Stimulated activated CD8-positive, alpha-beta memory T cell treated with anti-CD3 and anti-CD28 coated beads, Interleukin-12 subunit alpha, Interleukin-12 subunit beta, amount 100 ng/mL, for 24 hours (primary cell): ENCODE data around the gene MYOM1.
"Not testable (repeated sequence)": the region's sequence is repeated elsewhere in the genome, so short reads cannot be mapped to it uniquely, and the experiment has no call there.

Experiments used
- DNase-seq: peaks from one replicate; pipeline ENCODE4 v3.0.0-alpha.2; 2020; ENCODE audit errors: extremely low read depth

Gene MYOM1

DNA sequence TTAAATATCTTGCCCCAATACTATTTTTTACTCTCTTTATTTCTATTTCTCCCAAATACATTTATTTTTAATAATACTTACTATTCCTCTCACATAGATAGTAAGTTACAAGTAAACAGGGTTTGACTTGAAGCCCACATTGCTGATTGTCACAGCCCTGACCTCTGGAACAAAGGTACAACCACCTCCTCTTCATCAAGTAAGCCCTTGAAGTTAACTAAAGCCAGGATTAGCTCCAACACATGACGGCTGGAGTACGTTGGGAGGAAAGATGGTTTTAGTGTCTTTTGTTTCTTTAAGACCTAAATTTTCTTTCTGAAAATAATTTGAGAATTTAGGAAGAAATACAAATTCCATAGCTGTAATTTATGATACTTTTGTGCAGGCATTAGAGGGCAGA, 949 bp downstream of the MYOM1 start:
- no peak for DNase-seq

DNA sequence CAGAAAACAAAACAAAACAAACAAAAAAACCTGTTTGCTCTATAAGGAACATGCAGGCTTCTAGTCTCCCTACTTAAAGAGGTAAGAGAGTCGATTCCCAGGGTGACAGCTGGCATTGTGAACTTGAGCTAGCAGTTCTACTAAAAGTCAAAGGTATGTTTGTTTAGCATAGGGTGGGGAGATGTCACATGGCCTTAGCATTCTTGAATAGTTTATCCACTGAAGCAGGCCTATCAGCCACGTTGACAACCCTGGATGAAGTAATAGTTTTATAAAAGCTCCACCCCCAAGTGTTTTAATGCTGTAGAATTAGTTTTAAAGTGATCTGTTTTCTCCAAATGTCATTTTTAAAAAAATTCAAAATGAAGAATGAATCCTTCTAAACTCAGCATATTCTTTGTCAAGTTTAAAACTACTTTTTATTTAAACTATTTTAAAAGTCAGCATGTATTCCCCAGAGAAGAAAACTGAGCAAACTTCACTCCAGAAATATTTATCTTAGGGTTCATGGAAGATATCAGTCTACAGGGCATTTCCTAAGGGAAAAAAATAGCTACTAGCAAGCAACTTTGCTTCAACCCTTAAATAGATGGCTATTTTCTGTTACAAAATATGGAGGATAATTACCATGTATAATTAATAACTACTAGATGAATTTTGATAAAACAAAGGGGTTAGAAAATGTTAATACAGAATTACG, 1.7 kb downstream of the MYOM1 start:
- DNase-seq, result no peak

DNA sequence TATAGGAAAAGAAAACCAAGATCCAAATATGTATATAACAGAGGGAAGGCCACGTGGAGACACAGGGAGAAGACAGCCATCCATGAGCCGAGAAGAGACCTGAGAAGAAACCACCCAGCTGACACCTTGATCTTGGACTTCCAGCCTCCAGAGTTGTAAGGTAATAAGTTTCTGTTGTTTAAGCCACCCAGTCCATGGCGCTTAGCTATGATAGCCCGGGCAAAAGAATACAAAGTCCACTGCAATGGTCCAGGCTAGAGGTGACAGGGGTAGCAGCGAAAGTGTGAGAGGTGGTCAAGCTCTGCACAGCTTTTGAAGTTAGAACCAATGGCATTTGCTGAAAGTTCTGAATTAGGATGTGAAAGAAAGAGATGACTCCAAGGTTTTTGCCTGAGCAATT, 2.8 kb downstream of the MYOM1 start:
- DNase-seq, result no peak

DNA sequence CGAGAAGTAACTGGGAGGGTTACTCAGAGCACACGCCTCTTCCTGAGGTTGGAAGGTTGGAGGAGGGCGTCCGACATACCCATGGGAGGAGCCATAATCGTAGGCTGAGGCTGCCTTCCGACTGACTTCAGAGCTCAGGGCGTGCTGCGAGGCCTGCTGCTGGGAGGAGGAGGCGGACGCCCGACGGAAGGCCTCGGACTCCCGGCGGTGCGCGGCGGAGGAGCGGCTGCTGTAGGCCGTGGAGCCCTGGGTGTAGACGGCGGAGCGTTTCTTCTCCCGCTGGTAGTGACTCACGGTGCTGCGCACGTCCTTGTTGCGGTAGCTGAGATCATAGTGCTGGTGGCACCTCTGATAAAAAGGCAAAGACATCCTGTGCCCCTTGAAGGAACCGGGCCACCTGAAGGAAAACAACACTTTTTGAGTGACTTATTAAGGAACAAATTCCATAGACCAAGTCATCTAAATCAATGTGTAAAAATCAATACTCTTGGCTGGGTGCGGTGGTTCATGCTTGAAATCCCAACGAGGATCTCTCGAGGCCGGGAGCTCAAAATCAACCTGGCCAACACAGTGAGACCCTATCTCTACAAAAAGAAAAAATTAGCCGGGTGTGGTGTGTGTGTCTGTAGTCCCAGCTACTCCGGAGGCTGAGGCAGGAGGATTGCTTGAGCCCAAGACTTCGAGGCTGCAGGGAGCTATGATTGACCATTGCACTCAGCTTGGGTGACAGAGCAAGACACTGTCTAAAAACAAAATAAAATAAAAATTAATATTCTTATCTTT, 4.7 kb downstream of the MYOM1 start:
- no peak for DNase-seq

DNA sequence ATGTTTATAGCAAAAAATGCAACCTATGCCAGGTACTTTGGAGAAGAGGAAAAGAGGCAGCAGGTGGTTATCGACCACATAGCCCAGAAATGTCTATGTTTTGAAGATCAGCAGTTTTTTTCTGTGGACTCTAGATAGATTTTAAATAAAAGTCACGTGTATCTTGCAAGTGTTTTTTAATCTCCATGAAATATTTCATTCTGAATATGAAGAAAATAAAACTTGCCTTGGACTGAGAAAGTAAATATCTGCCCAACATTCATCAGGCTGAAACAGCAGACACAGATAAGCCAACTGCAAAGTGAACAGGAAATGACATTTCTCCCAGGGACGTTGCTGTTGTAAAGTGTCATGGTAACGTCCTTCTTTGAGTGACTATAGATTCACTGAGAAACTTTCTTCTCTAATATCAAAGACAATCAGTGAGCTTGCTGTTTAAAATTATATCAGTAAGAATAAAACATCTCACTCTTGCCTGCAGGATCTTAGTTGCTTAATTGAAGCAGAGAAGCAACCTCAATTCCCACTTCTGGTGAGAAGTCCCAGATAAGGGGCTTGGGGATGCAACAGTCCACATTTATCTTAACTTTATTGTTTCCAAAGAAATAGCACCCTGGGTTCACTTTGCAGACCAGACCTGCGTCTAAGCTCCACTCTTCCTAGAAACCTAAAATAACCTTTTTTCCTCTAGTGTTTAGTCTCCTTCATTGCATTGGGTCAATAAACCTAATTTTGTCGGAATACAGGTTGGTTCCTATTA, 6.3 kb downstream of the MYOM1 start:
- no peak for DNase-seq

DNA sequence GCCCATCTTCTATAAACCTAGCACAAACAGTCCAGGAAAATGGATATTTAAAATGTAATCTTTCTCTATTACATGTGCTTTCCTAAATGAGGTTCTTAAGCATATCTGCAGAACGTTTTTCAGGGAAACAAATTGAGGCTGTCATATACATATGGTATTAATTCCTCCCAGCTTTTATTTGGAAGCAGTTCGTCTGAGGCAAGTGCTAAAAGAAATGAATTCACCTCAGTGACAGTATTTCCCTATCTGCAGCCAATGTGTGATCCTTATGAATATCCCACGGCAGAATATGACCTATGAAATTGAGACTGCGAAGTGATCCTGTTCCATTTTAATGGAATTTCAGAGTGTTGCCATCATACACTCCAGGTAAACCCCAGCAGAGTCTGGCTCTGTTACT, 7.1 kb downstream of the MYOM1 start:
- no peak for DNase-seq

DNA sequence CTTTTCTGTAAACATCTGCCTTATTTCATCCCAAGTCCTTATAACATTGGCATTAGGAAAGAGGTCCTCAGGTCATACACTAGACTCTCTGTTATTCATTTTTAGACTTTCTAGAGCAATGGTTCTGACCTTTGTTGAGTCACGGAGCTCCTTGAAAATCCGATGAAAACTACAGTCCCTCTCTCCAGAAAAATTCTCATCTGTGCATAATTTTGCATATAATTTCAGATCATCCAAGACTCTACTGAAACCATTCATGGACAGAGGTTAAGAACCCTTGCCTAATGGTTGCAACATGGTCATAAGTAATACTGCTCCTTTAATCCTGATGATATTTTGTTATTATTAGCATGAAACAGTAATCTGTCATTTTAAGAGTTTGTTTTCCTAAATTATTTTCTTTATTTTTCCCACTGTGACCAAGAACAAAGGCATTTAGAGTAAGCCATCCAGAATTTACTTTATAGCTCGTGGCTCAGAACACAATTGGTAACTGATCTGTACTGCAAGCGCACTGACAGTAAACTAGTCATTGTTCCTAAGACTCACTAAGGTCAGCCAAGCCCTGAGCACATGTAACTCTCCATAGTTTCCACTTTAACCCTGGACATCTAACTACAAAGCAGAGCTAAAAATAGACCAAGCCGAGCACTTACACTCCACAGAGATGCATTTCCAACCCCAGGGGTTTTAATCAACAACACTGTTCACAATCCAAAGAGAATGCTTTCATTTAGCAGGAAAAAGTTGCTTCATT, 8.4 kb downstream of the MYOM1 start:
- no peak for DNase-seq

DNA sequence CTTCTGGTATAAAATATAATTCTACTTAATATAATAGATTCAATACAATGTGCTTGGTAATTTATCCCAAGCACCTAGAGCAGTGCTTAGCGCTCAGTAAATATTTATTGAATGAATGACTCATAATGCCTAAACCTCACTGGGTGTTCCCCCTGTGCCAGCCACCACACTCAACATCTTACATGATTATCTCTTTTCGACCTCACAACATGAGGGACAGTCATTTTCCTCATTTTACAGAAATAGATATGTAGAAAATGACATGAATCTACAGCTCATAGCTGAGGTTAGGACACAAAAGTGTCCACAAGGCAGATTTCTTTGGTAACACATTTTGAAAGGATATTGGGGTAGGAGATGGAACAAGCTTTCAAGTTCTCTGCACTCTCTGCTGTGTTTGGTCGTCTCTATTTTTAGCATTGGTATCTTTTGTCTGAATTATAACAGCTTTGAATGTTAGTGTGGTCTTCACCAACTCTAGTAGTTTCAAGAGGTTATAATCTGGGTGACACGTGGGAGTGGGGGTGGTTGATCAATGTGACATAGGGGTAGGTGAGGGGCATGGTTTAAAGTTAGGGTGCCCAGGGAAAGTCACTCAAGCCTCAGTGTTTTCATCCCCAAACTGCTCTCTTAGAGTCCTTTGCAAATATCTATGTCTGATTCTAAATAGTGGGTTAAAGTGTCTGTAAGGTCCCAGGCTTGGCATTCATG, 9.8 kb downstream of the MYOM1 start:
- DNase-seq, result no peak

DNA sequence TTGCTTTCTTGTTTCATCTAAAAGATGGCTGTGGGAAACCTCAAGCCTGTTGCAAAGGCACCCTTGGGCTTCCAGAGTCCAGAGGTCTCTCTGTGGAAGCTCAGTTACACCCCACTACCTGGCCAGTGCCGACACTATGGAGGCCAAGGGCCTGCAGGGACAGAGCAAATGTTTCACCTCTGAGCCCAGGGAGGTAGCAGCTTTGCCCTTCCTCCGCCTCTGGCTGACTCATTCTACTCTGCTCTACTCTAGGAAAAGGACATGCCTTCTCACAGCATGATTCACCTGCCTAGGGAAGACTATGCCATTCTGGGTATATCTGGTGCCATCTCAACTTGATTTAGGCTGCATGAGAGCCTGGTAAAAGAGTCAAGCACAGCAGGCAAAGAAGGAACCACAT, 12.2 kb downstream of the MYOM1 start:
- DNase-seq, result no peak

DNA sequence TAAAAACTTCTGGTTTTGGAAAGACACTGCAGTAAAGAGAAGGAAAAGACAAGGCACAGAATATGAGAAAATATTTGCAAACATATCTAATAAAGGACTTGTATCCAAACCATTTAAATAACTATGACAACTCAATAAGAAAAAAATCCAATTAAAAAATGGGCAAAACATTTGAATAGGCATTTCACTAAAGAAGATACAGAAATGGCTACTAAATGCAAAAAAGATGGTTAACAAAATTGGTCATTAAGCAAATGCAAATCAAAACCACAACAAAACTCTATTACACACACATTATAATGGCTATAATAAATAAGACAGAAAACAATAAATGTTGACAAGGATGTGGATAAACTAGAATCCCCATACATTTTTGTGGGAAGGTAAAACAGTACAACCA, 14.5 kb downstream of the MYOM1 start:
- DNase-seq, result no peak

DNA sequence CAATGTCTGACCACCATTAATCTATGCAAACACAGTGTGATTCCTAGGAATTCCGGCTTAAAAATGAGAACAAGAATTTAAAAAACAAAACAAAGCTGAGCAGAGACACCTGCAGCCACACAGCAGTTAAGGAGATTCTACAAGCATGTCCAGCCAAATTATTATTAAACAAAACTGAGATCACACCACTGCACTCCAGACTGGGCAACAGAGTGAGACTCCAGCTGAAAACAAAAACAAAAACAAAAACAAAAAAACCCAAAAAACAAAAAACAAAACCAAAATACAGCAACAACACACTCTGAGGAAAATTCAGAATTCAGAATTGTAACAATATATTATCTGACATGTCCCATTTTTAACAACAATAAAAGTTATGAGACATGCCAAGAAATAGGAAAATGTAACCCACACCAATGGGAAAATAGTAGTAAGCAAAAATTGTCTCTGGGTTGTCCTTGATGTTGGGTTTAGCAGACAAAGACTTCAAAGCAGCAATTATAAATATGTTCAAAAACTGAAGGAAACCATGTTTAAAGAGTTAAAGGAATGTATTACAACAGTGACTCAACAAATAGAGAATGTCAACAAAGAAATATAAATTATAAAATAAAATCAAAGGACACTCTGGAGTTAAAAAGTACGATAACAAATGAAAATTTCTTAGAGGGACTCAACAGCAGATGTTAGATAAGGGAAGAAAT, 19.7 kb downstream of the MYOM1 start:
- DNase-seq, result no peak

DNA sequence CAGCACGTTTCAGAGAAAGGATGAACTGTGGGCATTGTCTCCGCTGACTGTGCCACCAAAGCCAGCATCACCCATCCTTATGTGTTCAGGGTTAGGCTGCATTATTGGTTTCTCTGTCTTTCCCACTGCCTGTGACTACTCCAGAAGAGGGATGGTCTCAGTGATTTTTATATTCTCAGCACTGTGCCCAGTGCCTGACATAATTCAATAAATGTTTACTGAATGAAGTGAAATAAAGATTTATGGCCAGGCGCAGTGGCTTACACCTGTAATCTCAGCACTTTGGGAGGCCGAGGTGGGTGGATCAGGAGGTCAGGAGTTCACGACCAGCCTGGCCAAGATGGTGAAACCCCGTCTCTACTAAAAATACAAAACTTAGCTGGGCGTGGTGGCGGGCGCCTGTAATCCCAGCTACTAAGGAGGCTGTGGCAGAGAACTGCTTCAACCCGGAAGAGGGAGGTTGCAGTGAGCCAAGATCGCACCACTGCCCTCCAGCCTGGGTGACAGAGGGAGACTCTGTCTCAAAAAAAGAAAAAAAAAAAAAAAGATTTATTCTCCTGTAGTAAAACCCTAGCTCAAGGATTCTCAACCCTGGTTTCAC, 21.4 kb downstream of the MYOM1 start:
- DNase-seq, result not testable (repeated sequence)

DNA sequence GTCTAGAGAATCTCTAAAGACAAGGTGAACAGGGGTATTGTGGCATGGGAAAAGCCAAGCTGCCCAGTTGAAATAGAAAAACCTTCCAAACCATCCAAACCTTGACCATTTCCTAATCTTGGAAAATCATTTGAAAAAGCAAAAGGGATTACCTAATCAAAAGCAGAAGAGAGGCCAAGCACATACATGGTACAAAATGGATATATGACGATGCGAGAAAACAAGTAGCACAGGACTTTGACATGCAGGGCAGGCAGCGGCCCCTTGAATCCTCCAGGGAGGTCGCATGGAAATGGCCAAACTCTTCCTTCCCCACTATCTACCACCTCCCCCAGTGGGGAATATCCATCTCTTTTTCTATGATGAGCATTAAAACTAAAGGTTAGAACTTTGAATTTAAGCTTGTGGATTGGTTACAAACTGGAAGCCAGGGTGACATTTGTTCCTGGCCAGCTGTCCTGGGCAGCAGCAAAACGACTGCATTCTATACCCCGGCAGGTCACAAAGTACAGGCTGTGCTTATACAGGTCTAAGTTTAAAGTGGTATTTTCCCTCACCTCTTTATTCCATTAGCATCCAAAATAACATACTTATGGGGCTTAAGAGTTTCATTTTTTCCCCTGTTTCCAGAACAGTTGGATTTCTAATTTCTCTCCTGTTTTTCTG, 24.7 kb downstream of the MYOM1 start:
- DNase-seq, result no peak

DNA sequence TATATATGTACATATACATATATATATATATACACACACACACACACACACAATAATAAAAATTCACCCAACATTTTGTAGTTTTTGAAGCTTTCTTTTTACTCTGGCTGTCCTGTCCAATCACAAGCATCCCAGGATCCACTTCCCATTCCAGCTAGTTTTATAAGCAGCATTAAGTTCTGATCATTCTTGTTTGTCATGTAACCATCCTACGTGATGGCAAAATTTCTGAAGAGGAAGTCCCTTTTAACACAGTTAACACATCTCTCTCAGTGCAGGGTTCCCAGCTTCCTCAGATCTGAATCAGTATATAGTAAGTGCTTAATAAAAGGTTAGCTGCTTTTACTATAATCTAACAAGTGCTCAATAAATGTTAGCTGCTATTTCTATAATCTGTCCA, 26.4 kb downstream of the MYOM1 start:
- DNase-seq, result no peak

DNA sequence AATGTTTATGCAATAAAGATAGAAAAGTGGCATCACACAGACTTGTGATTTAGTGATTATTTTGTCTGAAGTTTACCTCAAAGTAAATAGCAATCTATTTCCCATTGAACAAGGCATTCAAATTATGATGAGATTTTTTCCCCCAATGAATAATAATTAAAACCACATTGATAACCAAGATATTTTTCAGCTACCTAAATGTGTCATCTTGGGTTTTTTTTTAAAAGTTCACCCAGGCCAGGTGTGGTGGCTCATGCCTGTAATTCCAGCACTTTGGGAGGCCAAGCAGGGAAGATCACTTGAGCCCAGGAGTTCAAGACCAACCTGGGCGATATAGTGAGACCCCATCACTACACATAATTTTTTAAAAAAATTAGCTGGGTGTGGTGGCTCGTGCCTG, 27.0 kb downstream of the MYOM1 start:
- no peak for DNase-seq

DNA sequence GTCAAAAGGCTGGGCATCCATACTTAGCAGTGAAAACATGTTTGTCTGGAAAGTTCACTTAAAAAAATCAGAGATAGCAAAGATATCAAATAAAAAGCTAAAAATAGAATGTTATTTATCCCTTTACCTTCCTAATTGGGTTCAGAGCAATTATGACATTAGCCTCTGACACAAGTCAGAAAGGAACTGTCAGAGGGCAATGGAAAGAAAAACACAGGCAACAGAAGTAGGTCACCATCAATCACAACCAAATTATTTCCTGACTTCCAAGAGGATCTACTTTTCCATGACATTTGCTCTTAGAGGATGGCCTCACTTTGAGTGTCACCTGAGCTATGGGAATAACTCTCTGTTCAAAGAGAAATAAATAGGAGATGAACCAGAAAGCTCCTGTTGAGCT, 27.5 kb downstream of the MYOM1 start:
- DNase-seq, result no peak

DNA sequence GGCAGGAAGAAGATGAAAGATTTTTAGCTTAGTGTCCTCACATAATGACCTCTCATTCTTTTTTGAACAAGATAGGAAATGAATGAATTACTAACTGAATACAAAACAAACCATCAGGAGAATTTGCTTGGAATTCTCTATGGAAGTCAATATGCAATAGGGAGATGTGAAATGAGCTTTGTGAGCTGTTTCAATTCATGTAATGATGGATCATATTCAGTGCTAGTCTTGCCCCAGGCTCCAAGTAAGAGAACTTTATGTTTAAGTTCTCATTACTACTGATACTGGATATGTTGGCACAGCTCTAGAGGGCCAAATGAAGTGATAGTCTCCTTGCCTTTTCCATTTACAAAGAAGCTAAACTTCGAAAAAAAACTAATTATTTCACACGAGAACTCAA, 29.2 kb downstream of the MYOM1 start:
- DNase-seq, result no peak

DNA sequence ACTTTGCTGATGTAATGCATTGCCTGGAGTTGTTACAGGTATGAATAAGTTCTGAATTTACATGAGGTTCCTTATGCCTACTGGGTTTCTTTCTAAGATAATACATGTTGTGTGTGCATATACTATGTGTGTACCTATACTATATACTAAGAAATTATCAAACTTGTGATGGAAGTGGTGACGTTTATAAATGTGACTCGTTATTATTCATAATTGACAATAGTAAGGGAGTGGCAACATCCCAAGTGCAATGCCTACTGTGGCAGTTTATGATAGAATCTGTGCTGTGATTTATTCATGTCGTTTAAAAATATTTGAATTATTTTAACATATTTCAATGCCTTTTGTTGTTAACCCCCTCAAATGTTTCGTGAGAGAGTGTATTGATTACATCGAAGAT, 29.9 kb downstream of the MYOM1 start:
- DNase-seq, result no peak

DNA sequence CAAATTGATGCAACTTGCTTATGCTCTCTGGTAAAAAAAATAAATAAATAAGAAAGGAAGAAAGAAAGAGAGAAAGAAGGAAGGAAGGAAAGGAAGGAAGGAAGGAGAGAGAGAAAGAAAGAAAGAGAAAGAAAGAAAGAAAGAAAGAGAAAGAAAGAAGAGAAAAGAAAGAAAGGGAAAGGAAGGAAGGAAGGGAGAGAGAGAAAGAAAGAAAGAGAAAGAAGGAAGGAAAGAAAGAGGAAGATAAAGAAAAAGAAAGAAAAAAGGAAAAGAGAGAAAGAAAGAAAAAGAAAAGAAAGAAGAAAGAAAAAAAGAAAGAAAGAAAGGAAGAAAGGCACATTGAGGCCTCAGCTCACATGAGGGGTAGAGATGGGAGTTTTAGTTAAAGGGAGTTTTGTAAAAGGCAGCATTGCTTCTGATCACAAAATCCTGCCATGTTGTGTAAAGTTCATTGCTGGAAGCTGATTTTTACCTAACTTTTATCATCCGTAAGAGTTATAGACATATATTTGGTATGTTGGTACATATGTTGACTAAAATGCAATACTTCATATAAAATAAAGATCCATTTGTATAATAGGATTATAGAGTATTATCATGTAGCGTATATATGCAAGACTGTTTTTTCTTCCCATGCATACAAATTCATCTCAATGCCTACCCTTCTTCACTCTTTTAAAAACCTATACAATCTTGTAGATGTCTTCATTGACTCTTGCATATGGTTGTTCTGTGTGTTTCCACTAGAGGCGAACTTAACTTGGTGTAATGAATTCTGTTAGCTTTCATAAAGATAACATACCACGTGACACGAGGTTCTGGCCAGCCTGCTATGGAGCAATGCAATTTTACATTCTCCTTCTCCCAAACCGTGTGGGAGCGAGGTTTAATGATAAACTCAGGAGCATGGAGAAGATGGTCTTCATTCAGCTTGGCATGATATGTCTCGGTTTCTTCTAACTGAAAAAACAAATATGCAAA, 32.8 kb downstream of the MYOM1 start:
- DNase-seq, result no peak
